MM.1S (cell line): ENCODE data around the gene TTI1.

Source experiments
- EZH2 ChIP-seq: fragments of 300-600 bp; sonication (generic); optimal IDR thresholded peaks from 2 replicates; pipeline ENCODE3; 2017; ENCODE audit warnings: low read depth, mild to moderate bottlenecking, antibody characterized with exemption, low read length, mixed read lengths
- TF ChIP-seq, protein P1 (sequence below): fragments of 300-600 bp; sonication (generic); IDR thresholded peaks from 2 replicates; pipeline ENCODE4 v1.5.1; 2016; ENCODE audit warnings: antibody characterized with exemption, low read length, mixed read lengths

DNA sequence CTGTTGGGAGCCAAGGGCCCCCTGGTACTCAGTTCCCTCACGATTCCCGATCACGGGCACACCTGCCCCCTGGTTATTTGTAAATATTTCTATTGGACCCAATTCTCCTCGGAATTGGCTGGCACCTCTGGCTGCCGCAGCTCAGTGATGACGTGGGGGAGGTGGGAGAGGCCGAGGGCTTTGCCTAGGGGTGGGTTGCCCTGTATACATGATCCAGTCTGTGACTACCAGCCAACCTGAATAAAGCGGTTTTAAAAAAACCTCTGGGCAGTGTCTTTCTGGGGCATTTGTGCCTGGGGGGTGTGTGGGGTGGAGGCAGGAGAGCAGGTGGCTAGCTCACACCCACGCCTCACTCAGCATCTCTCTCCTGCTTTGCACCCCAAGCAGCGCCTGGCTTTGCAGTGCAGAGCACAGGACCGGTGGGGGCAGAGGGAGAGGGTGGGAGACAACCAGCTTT lies 88.1 kb downstream of the TTI1 start:
- TF ChIP-seq, protein P1, sequence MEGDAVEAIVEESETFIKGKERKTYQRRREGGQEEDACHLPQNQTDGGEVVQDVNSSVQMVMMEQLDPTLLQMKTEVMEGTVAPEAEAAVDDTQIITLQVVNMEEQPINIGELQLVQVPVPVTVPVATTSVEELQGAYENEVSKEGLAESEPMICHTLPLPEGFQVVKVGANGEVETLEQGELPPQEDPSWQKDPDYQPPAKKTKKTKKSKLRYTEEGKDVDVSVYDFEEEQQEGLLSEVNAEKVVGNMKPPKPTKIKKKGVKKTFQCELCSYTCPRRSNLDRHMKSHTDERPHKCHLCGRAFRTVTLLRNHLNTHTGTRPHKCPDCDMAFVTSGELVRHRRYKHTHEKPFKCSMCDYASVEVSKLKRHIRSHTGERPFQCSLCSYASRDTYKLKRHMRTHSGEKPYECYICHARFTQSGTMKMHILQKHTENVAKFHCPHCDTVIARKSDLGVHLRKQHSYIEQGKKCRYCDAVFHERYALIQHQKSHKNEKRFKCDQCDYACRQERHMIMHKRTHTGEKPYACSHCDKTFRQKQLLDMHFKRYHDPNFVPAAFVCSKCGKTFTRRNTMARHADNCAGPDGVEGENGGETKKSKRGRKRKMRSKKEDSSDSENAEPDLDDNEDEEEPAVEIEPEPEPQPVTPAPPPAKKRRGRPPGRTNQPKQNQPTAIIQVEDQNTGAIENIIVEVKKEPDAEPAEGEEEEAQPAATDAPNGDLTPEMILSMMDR = no peak
- no peak for TF ChIP-seq EZH2
